ENCODE data around the gene TMEM14A. TPM values are rescaled to one million over a fixed set of nuclear protein-coding genes. Genes with fewer than 3 reads are reported as not detected.
"Not testable (repeated sequence)": the region's sequence is repeated elsewhere in the genome, so short reads cannot be mapped to it uniquely, and the experiment has no call there.

The TMEM14A gene
- total RNA-seq, 3 donors from 2014 or later: 16.5 to 33.2 (median 19.7) TPM

DNA sequence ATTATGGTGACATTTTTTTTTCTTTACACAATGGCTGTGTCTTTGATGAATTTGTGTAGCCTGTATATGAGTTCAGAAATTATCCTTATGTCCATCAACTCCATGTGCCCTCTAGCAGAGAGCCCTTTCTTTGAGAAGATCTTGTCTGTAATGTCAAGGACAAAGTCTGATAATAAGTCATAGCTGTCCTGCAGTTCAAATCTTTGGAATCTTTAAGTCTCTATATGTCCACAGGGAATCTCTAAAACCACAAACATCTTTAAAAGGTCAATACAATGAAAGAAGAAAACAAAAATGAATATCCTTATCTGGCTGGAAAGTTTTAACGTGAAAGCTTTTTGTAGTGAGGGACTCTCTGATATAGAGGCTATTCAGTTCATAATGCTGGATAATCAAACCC lies 16.9 kb upstream of the TMEM14A start:
- H3K36me3 ChIP-seq: no peaks in the 10 kb centered on the region
- intact Hi-C loops (cut with DNase I; ENCODE audit: low total_unique reads): no loop called here
- H3K4me3 ChIP-seq: no peak overlapping the region
- no peak for DNase-seq (ENCODE audit: low spot score in 2 of 2)
- no peak overlapping the region for H3K27ac ChIP-seq
- no peaks in the 10 kb centered on the region for H3K27me3 ChIP-seq
- no peaks in the 10 kb centered on the region for H3K9me3 ChIP-seq
- no peaks in the 10 kb centered on the region for H3K4me1 ChIP-seq
- TF ChIP-seq POLR2A (IDR thresholded peaks at IDR 0.05) (no peak), POLR2AphosphoS5 (IDR thresholded peaks at IDR 0.05) (no peak)
- TF ChIP-seq, protein P1, sequence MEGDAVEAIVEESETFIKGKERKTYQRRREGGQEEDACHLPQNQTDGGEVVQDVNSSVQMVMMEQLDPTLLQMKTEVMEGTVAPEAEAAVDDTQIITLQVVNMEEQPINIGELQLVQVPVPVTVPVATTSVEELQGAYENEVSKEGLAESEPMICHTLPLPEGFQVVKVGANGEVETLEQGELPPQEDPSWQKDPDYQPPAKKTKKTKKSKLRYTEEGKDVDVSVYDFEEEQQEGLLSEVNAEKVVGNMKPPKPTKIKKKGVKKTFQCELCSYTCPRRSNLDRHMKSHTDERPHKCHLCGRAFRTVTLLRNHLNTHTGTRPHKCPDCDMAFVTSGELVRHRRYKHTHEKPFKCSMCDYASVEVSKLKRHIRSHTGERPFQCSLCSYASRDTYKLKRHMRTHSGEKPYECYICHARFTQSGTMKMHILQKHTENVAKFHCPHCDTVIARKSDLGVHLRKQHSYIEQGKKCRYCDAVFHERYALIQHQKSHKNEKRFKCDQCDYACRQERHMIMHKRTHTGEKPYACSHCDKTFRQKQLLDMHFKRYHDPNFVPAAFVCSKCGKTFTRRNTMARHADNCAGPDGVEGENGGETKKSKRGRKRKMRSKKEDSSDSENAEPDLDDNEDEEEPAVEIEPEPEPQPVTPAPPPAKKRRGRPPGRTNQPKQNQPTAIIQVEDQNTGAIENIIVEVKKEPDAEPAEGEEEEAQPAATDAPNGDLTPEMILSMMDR (IDR thresholded peaks at IDR 0.05): no peak

GRCh38 chr6:52654592-52654991 lies 16.3 kb upstream of the TMEM14A start:
- Histone ChIP-seq H3K9me3 (no peaks in the 10 kb centered on the region), H3K27me3 (no peaks in the 10 kb centered on the region), H3K36me3 (no peaks in the 10 kb centered on the region), H3K4me3 (no peak overlapping the region), H3K27ac (no peak overlapping the region), H3K4me1 (no peaks in the 10 kb centered on the region)
- TF ChIP-seq, protein P1 (IDR thresholded peaks at IDR 0.05): no peak
- TF ChIP-seq POLR2AphosphoS5 (IDR thresholded peaks at IDR 0.05) (no peak), POLR2A (IDR thresholded peaks at IDR 0.05) (no peak)
- DNase-seq (ENCODE audit: low spot score in 2 of 2): no peak
- intact Hi-C loops (cut with DNase I; ENCODE audit: low total_unique reads): no loop called here

DNA sequence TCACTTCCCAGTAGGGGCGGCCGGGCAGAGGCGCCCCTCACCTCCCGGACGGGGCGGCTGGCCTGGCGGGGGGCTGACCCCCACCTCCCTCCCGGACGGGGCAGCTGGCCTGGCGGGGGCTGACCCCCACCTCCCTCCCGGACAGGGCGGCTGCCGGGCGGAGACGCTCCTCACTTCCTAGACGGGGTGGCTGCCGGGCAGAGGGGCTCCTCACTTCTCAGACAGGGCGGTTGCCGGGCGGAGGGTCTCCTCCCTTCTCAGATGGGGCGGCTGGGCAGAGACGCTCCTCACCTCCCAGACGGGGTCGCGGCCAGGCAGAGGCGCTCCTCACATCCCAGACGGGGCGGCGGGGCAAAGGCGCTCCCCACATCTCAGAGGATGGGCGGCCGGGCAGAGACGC lies 15.0 kb upstream of the TMEM14A start:
- intact Hi-C loops (cut with DNase I; ENCODE audit: low total_unique reads); H3K9me3 ChIP-seq; H3K4me3 ChIP-seq; H3K27me3 ChIP-seq; H3K27ac ChIP-seq; DNase-seq (ENCODE audit: low spot score in 2 of 2); H3K36me3 ChIP-seq; H3K4me1 ChIP-seq: not testable (repeated sequence)

GRCh38 chr6:52657870-52658269 lies 13.0 kb upstream of the TMEM14A start:
- Histone ChIP-seq H3K4me1 (no peaks in the 10 kb centered on the region), H3K4me3 (no peak overlapping the region), H3K36me3 (no peaks in the 10 kb centered on the region), H3K27me3 (no peaks in the 10 kb centered on the region), H3K9me3 (no peaks in the 10 kb centered on the region), H3K27ac (no peak overlapping the region)
- TF ChIP-seq POLR2A (IDR thresholded peaks at IDR 0.05): no peak
- no peak for TF ChIP-seq POLR2AphosphoS5 (IDR thresholded peaks at IDR 0.05)
- TF ChIP-seq, protein P1 (IDR thresholded peaks at IDR 0.05): no peak
- no peak for DNase-seq (ENCODE audit: low spot score in 2 of 2)
- intact Hi-C loops (cut with DNase I; ENCODE audit: low total_unique reads): no loop called here

GRCh38 chr6:52661551-52661950 lies 9.4 kb upstream of the TMEM14A start:
- DNase-seq (ENCODE audit: low spot score in 2 of 2): no peak
- Histone ChIP-seq H3K4me3 (no peak overlapping the region), H3K27ac (no peak overlapping the region), H3K36me3 (no peaks in the 10 kb centered on the region), H3K9me3 (no peaks in the 10 kb centered on the region), H3K4me1 (no peaks in the 10 kb centered on the region), H3K27me3 (no peaks in the 10 kb centered on the region)
- TF ChIP-seq POLR2AphosphoS5 (IDR thresholded peaks at IDR 0.05) (no peak), POLR2A (IDR thresholded peaks at IDR 0.05) (no peak)
- TF ChIP-seq, protein P1 (IDR thresholded peaks at IDR 0.05): no peak
- intact Hi-C loops (cut with DNase I; ENCODE audit: low total_unique reads): no loop called here

- H3K9me3 ChIP-seq: no peaks in the 10 kb centered on the region
- H3K4me1 ChIP-seq: no peaks in the 10 kb centered on the region
- no peaks in the 10 kb centered on the region for H3K36me3 ChIP-seq
- no peak overlapping the region for H3K4me3 ChIP-seq
- no peak for DNase-seq (ENCODE audit: low spot score in 2 of 2)
- no peaks in the 10 kb centered on the region for H3K27me3 ChIP-seq
- intact Hi-C loops (cut with DNase I; ENCODE audit: low total_unique reads): no loop called here
- TF ChIP-seq, protein P1 (IDR thresholded peaks at IDR 0.05): no peak
- TF ChIP-seq POLR2AphosphoS5 (IDR thresholded peaks at IDR 0.05) (no peak), POLR2A (IDR thresholded peaks at IDR 0.05) (no peak)
- H3K27ac ChIP-seq: no peak overlapping the region
Observed at GRCh38 chr6:52662031-52662430, 8.9 kb upstream of the TMEM14A start.
